OCI-M1 (cell line): ENCODE measurements around the gene MACROH2A1.

Experiments used
- DNase-seq: peaks from one replicate; lab custom pipeline; 2025; lab: John Stamatoyannopoulos, UW

MACROH2A1 gene

DNA sequence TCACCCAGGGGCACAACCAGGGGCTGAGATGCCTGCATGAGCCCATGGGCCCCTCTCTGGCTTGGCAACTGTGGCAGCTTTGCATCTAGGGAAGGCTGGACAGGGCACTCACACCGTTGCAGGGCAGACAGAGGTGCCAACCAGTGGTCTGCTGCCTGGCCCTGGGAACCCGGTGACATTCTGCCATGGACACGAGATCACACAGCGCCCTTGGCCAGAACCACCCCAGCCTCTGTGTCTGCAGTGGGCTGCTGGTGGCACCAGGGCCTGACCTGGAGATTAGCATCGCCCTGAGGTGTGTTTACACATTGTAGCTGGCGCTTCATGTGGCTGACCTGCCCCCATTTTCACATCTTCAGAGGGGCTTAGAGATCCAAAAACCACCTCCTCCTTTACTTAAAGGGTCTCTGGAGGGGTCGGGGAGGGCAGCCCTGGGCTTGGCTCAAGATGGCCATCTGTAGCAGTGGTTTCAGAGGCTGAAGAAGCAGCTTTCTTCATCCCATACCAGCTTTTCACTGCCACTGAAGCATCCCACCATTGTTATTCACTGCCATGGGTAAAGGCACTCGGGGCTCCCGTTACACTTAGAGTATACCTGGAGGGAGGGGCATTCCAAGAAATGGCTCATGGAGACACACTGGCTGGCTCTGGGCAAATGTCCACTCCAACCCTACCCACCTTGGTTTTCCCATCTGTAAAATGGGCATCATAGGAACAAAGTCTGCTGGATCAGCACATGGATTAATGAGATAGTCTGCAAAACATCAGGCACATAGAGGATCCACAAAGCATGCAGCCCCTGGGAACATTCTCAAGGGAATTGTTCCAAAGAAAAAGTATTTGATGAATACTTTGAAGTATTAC is 36.7 kb upstream of the MACROH2A1 start:
- DNase-seq, result no peak

DNA sequence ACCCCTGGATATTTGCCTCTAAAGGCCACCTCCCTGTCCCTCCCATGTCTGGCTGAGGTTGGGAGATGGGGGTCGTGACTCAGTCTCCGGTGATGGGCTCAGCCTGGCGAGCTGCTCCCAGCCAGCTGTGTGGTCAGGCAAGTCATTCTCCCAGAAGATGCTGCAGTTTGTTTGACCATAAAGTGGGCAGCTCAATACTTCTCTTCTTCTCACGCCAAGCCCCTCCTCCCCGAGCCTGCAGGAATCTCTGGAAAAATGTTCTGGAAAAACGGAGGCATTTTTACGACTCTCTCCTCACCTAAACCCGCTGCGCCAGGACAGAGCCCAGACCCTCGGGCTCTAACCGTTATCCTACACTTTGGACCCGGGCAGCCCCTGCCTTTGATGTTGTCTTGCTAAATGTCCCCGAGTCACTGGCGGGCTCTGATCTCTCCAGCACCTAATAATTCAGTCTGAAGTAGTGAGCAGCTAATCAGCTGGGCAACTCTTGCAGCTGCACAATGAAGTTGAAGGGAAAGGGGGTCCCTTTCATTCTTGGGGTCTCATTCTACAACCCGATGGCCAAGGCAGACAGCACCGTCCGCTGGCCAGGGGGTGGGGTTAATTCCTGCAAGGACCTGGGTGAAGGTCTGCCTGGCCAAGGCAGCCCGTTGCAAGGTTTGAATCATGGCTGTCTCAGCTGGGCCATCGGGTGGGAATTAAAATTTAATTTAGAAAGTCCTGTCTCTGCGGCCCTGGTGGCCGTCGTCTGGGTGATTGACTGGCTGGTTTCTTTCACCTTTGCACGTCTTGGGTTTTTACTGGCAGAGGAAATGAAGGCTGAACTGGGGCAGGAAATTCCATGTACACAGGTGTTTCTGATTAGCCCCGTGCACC is 35.8 kb upstream of the MACROH2A1 start:
- no peak for DNase-seq

DNA sequence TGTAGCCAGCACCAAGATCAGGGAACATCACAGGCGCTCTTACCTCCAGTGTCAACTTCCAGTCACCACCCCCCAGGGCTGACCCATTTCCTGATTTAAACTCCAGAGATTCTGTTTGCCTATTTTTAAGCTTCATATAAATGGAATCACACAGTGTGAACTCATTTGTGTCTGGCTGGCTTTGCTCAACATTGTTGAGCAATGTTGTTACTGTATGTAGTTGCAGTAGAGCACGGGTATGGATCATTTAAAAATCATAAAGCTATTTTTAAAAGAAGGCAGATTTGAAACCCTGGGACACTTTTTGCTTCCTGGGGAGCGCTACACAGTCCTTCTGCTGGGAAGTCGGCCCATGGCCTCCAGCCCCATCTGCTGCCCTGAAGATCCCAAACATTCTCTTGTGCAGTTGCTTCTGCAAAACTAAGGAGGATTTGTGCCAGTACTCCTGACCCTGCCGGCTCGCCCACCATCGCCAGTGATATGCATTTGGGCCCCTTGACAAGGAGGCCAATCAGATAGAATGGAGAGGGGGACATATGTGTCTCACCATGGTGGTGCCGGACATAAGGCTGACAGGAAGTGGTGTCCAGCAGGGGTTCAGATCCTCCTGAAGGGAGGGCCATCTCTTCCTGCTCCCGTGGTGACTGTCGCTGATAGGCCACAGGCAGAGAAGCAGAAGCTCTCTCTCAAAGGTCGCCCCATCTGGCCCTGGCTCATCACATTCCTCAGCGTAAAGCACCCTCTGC is 34.8 kb upstream of the MACROH2A1 start:
- no peak for DNase-seq

DNA sequence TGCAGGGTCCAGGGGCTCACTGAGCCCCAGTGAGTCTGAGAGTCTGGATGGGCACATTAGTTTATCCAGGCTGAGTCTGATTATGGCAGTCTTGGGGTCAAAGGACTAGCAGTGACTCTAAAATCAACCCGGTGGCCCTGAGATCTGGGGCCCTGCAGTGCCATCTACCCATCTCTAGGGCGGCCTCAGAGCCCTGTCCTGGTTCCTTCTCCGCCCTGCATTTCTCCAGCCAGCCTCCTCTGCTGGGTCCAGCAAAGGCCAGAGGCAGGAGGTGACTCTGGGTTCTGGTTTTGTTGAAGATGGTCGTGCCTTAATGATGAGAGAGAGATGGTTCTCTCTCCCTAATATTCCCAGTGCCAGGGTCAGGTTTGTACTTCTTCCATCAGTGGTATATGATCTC is 33.1 kb upstream of the MACROH2A1 start:
- no peak for DNase-seq

DNA sequence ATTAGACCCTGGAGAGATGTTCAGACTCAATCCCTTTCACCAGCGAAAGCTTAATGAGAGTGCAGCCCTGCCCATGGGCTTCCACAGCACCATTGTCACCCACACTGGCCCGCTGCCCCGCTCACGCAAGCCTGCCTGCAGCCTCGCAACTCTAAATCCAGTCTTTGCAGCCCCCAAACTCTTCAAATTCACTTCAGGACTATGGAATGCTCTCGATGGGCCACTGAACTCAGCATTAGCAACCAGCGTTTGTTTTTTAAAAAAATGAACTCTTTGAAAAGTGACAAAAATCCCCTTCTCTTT is 31.1 kb upstream of the MACROH2A1 start:
- no peak for DNase-seq

DNA sequence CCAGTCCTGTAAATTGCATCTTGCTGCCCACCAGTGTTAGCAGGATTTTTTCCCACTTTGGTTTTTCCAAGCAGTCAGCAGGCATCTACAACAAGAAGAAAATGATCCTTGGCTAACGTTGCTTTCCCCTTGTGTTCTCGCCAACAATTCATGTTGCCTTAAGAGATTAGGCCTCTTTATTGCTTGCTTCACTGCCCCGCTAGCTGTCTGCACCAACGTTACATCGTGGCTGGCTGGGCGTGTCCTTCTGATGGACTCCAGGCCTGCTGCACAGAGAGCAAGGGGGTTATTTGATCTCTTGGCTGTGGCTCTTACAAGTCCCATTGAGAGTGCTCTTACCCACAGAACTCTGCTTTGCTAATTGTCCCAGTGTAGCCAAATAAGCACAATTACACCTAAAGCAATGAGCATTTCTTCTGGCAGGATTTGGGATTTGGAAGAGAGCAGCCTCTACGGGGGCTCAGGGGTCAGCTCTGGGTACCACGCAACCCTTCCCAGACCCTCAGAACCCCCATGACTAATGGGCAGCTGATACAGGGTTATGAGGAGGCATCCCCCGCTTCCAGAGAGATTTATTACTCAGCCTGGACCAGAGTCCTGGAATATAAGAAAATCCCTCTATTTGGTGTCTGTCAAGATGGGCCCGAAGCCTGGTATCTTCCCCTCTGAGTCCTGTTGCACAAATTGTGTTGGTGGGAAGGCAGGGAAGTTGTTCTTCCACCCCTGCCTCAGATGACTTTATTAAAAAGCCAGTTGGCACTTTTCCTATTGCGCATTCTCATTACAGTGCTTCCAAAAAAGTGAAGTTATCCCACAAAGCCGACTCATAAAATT is 30.5 kb upstream of the MACROH2A1 start:
- DNase-seq, result no peak

DNA sequence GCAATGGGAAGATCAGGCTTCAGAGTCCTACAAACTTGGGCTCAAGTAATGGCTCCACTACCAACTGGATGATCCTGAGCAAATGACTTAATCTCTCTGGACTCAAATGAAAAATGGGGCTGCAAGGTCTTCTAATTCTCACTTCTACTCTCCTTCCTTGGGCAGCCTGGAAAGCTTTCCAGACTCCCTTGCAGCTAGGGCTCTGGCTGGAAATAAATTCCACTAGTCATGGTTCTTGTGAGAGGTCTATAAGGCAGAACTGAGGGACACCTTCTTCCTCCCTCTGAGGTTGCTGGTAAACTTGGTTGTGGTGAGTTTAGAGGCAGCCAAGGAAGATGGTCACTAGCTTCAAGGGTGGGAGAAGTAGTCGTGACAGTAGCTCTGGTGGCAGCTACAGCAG is 29.6 kb upstream of the MACROH2A1 start:
- no peak for DNase-seq

DNA sequence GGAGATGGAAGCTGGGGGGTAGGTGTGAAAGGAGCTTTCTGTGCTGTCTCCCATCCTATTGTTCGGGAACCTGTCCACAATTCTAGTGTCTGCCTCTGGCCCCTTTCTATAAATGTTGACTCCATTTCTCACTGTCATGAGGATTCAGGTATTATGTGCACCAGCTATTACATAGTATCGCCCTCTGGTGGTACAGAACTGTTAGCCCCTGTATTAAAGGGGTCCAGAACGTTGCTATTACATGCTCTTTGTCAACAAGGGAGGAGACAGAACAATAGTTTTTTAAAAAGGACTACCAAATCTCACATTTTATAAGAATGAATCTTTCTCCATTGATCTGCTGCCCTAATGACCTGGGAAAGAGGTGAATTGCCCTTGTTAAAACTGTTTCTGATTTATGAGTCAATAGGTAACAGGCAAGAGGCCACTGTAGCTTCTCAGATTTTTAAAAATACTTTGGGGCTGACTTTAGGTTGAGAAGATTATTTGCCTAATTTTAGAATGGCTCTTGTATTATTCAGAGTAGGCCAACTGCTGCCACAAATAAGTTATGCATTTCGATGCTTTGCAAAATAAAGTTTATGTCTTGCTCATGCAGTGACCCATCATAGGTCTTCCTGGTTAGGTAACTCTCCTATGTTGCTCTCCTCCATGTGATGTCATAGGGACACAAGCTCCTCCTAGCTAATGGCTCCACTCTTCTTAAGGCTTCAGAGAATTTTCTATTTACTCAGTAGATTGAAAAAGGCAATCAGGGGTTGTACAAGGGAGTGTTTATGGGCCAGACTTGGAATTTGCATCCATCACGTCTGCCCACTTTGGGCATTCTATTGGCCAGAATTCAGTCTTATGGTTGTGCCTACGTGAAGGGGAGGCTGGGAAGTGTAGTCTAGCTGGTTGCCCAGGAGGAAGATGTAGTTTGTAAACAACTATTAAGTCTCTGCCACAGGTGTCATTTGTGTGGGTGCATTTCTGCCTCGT is 27.4 kb upstream of the MACROH2A1 start:
- DNase-seq, result peak; percentile 82

DNA sequence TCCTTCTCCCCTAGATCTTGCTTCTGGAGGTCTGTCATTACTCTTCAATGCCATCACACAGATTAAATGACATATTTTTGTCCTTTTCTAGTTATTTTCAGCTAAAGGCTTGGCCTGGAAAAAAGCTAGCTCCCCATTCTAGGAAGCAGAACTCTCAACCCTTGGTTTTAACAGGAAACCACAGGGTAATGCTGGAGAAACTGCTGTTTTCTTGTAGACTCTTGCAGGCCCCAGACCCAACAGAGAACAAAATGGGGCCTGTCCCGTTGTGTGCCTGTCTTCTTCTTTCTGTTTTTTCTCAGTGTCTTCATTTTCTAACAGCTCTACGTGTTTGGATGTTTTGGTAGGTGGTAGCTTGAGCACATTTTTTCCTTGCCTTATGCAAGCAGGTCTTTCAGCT is 26.6 kb upstream of the MACROH2A1 start:
- DNase-seq, result no peak

DNA sequence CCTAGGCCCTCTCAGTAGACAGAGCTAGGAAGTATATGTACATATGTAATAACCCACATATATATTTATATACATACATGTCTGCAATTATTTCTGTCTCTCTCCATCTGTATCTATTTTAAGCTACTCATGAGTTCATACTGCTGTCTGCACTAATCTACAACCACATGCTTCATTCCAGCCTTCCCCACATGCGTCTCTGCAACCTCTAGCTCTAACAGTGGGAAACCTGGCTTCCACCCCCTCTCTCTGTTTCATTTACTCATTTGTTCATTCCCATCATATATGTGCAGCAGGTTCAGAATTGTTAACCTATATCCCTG is 24.8 kb upstream of the MACROH2A1 start:
- no peak for DNase-seq

DNA sequence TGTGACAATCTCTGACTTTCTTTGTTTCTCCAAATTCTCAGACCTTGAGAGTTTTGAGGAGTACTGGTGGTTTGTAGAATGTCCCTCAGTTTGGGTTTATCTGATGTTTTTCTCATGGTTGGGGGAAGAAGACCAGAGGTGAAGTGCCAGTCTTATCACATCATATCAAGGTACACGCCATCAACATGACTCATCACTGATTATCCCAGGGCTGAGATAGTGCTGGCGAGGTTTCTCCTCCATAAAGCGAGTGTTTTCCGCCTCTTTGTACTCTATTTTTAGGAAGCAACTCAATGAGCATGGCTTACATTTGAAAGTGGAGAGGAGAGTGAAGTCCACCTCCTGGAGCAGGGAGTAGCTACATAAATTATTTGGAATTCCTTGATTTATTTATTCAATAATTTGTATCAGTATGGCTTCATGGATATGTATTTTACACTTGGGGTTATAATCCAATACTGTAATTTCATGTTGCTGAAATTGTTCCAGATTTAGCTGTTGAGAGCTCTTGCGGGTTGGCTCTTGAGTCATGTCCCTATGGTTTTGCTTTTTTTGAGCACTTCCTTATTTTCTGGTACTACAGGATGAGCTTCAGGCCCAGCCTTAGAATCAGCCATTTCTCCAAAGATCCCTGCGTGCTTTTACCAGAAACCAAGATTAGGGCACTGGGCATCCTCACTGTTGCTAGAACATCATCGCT is 24.3 kb upstream of the MACROH2A1 start:
- DNase-seq, result peak; percentile 51

DNA sequence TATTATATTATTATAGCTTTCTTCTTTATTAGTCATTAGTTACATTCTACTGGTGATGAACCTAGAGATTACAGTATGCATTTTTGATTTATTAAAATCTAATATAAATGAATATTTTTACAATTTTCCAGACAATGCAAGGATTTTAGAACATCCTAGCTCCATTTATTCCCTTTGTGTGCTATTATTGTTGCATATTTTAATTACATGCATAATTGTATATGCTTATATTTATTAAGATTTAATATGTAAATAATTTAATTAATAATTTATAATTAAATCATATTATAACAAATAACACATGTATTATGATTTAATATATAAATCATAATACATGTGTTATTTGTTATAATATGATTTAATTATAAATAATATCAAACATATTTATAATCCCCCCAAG is 23.4 kb upstream of the MACROH2A1 start:
- DNase-seq, result no peak

DNA sequence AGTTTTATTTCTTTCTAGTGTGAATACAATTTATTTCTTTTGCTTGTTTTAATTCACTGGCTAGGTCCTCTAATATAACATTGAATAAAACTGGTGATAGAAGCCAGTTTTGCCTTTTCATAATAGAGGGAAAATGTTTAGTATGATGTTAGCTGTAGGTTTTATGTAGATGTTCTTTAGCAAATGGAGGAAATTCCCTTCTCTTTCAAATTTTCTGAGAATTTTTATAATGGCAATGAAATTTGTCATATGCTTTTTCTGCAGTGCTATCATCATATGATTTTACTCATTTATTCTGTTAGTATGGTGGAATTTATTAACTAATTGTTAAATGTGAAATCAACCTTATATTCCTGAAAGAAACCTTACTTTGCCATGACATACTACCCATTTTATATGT is 18.1 kb upstream of the MACROH2A1 start:
- no peak for DNase-seq

DNA sequence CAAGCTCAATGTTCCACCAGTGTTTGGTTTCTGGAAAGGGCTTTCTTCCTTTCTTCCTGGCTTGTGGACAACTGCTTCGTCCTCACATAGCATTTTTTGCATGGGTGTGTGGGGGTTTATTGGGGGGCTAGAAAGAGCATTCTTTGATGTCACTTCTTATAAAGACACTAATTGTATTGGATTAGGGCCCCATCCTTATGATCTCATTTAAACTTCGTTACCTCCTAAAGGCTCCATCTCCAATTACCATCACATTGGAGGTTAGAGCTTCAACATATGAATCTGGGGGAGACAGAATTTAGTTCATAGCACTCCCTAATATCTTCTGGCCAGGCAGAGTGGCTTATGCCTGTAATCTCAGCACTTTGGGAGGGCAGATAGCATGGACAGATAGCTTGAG is 6.1 kb upstream of the MACROH2A1 start:
- DNase-seq, result no peak

DNA sequence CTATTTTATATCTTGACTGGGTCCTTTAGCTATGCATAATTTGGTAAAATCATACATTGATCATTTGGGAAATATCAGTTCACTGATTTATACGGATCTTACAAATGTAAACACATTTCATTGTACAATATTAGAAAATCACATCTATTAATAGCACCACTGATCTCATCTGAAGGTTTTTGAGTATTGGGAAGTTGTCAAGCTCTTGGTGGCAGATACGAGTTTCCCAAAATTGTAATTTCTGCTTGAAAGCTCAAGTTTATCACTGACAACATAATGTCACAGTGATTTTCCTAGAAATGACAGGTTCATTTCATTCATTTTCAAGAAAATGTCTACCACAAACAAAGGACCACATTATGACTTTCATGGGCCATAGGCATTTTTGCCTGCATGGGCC is 3.0 kb upstream of the MACROH2A1 start:
- no peak for DNase-seq

DNA sequence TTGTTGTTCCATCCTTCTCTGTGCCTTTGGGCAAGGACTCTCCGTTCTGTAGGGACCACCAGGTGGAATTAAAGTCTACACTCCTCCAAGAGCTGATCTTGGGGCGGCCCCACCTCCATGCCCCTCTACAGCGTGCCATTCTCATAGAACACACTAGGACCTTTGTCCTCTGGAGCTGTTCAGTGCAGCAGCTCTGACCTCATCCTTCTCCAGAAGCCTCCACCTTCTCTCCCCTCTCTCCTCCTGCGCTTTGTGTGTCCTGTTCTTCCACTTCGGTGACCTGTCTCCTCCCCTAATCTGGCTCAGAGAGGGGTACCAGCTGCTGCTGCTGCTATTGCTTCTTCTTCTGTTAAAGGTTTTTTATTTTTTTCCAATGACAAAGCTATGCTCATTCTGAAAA is 1.8 kb upstream of the MACROH2A1 start:
- DNase-seq, result no peak

DNA sequence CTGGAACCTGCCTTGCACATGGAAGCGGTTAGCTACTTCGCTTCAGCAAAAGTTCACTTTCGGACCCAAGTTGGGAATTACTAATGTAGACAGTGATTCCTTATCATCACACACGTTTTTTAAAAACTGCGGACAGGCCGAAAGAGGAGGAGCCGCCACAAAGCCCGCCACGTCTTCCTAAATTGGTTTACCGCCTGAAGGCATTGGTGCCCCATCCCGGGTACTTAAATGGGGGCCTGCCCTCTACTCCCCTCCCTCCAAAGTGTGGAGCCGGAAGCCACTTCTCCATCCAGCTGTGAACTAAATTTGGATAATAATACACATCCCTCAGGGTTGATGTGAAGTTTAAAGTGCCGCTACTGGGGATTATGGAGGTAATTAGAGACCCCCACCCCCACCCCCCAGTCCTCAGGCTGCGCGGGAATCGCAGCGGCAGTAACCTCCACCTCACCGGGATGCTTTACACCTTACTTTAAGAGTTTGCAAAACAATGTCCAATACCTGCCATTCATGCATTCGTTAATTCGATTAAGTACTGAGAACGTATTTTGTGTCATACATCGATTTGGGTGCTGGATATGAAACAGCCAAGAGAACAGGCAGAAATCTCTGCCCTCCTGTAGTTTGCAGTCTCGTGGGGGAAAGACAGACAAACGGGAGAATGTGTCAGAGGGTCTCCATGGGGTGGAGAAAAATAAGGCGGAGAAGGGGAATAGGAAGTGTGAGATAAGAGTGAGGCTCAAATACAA is 937 bp upstream of the MACROH2A1 start:
- peak; percentile 72 for DNase-seq

DNA sequence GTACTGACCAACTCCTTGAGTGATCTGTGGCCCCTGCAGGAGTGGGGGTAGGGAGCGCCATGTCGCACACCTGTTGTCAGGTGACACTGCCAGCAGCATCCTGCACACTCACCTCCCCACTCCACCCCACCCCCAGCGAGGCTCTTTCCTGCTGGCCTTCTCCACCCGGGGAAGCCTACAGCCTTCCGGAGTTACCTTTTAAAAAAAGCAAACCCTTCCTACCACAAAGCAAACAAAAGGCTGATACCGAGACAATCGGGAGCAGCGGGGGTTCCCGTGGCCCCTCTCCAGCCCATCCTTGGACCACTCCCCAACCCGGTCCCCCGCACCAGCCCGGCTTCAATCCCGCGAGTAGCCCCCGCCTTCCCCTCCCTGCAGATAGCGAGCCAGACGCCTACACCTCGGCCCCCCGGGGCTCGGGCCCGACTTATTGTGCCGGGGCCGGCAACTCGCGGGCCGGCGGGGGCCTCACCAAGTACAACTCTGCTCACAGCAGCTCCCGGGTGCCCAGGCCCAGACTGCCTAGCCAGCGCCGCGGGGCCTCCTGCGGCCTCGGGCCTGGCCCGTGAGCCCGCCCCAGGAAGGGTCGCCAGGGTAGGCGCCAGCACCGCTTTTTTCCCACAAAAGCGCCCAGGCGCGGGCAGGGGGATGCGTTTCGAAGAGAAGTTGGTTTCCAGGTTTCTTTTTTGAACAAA is 724 bp downstream of the MACROH2A1 start:
- DNase-seq, result peak; percentile 40

DNA sequence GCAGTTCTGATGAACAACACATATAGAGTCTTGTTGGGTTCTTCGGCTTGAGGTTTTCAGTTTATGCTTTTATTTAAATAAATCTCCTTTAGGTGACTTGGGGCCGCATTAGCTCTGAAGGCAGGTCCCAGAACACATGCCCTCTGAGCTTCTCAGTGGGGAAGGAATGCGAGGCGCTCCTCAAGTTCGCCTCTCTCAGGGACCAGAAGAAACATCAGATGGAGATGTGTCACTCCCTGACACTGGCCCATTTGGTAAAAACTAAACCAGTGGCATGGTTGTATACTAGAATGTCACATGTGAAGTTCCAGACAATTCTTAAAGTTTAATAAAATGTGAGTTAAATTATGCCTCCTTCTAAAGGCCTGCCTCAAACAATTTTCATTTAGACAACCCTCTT is 1.9 kb downstream of the MACROH2A1 start:
- DNase-seq, result no peak
